Heart left ventricle (tissue), 16 donors: Measurements from ENCODE around the gene USP35. TPM values are rescaled to one million over a fixed set of nuclear protein-coding genes. Genes with fewer than 3 reads are reported as not detected.

Experiments used
- ATAC-seq, 4 donors: fragments of 200-7000 bp; cut with Tn5 transposase; one replicate each; pipeline ENCODE4 v1.9.1; 2020 to 2022; ENCODE audit warnings: moderate library complexity in 4 of 4, mild to moderate bottlenecking in 3 of 4, moderate number of reproducible peaks in 1 of 4
- DNase-seq, 5 donors: peaks; one replicate each; pipeline ENCODE4 v3.0.0-alpha.2; 2020
- H3K27ac ChIP-seq, 12 donors: fragments of 200-600 bp; sonication (generic) in 4 of 12; one replicate each; pipeline versions ENCODE4 v1.5.0 to v1.8.0; 2016 to 2022; ENCODE audit warnings: mild to moderate bottlenecking in 2 of 12
- H3K27me3 ChIP-seq, 9 donors: fragments of 200-600 bp; sonication (generic) in 2 of 9; one replicate each; pipeline versions ENCODE4 v1.5.1 to v1.8.0; 2016 to 2022; ENCODE audit warnings: mild to moderate bottlenecking in 3 of 9
- H3K36me3 ChIP-seq, 9 donors: fragments of 200-600 bp; sonication (generic) in 2 of 9; one replicate each; pipeline versions ENCODE4 v1.5.0 to v1.8.0; 2018 to 2022; ENCODE audit warnings: mild to moderate bottlenecking in 2 of 9
- H3K4me1 ChIP-seq, 12 donors: fragments of 200-600 bp; sonication (generic) in 4 of 12; one replicate each; pipeline versions ENCODE4 v1.5.0 to v1.8.0; 2016 to 2022; ENCODE audit warnings: mild to moderate bottlenecking in 3 of 12
- H3K4me3 ChIP-seq, 12 donors: fragments of 200-600 bp; sonication (generic) in 4 of 12; one replicate each; pipeline versions ENCODE4 v1.5.0 to v1.8.0; 2017 to 2022; ENCODE audit warnings: mild to moderate bottlenecking in 9 of 12, moderate library complexity in 4 of 12
- H3K9me3 ChIP-seq, 12 donors: fragments of 200-600 bp; sonication (generic) in 4 of 12; one replicate each; pipeline versions ENCODE4 v1.5.0 to v1.8.0; 2016 to 2022; ENCODE audit warnings: mild to moderate bottlenecking in 1 of 12
- CTCF ChIP-seq, 12 donors: fragments of 200-600 bp; sonication (generic) in 4 of 12; IDR thresholded peaks; one replicate each; pipeline versions ENCODE4 v1.5.0 to v1.8.0; 2018 to 2022; ENCODE audit warnings: antibody characterized with exemption in 12 of 12, mild to moderate bottlenecking in 5 of 12
- POLR2A ChIP-seq, 2 donors: fragments of 450-650 bp; IDR thresholded peaks; one replicate each; pipeline ENCODE4 v1.6.1; 2017; ENCODE audit warnings: antibody characterized with exemption in 2 of 2, mild to moderate bottlenecking in 2 of 2, moderate library complexity in 2 of 2
- WGBS, 4 donors: extraction: QIAGEN DNeasy Blood & Tissue Kit in 2 of 4; methylation state at CpG; one replicate each; pipeline versions ENCODE4 v1.1.5 to v1.1.7; 2013 to 2018; 5-methylcytosine and 5-hydroxymethylcytosine counted together
- intact Hi-C, 10 donors: fragments of 100-400 bp; cut with DNase I; formaldehyde crosslinking; loops; one replicate each; pipeline versions ENCODE4 v1.11.1 to v1.14.2; 2022
- polyA plus RNA-seq, 2 donors: library from polyadenylated mRNA; stranded (reverse); fragments of 200-250 nt; gene quantifications; one replicate each; pipeline ENCODE4 v1.2.3, GENCODE V29; 2013
- total RNA-seq, 9 donors: library from RNA; depleted of rRNA in 2 of 9; stranded (reverse); fragments of >200 nt in 2 of 9; fragmentation: NEBNext Ultra II Directional in 3 of 9; extraction: Animal tissue kit (Norgen Biotek cat#: 25700) in 3 of 9; gene quantifications; one replicate each; pipeline versions ENCODE4 v1.1.0 to v1.2.4, GENCODE V29; 2016 to 2023
- donor health status: ischemic (EF 13 %, LVEDD 7.1; RV severe dilation, severe dysfunction).
- donor health status: healthy with polysubstance abuse.
- donor health status: DM: no; HTN: yes; CAD: no.
- donor health status: DM: no; HTN: no; CAD: no.
- donor health status: ischemic (EF 25% LVEDD 6.9; RV normal size, moderate dysfunction).
- donor health status: ischemic (EF 25% LVEDD 5.7; RV mildly dilated, moderate dysfunction).
- donor health status: healthy.
- donor health status: DM: yes; HTN: yes; CAD: no.
- donor health status: ischemic (EF 35%, LVEDD 5.7; RV mildly dilated, moderate dysfunction).
- donor health status: nonischemic (EF 11% LVEDD 7.7; RV severe dilation, severe dysfunction).
- donor health status: DM: yes; HTN: yes; CAD: no.
- donor health status: PGD.
- donor health status: ischemic (EF 29% LVEDD 5.4; RV normal size, mild dysfunction).
- donor health status: nonischemic (EF 23%, LVEDD 6.1; RV moderate dilation, normal function).

Gene USP35
- total and polyA plus RNA-seq, 11 donors, result 4.5 to 8.1 (median 5.3) TPM

GRCh38 chr11:78244080-78244479, 55.4 kb downstream of the USP35 start:
- peaks cover 0 to 34% (median 15%) of the 10 kb centered on the region in 9 donors for H3K36me3 ChIP-seq
- H3K27ac ChIP-seq, result peak overlapping the region in 7 of 12 donors; percentile 3 to 59 (median 24)
- 33 to 50% (median 39%) methylated on average over 2 of the region's 2 CpGs for WGBS, 4 donors
- intact Hi-C loops, result loop anchor here in 1 of 10 donors (10.0 kb wide), 1 partner anchor 101 kb away; no protein-coding TSS in a partner anchor
- peak; percentile 44 to 72 (median 65) for ATAC-seq
- H3K9me3 ChIP-seq, result peaks cover 0 to 29% (median 7%) of the 10 kb centered on the region in 12 donors
- H3K27me3 ChIP-seq, result no peaks in the 10 kb centered on the region
- H3K4me3 ChIP-seq, result no peak overlapping the region
- DNase-seq, result no peak
- TF ChIP-seq POLR2A (IDR thresholded peaks at IDR 0.05) (no peak), CTCF (IDR thresholded peaks at IDR 0.05) (no peak)
- peaks cover 0 to 19% (median 6%) of the 10 kb centered on the region in 12 donors for H3K4me1 ChIP-seq

- peak in 2 of 4 donors; percentile 22 to 35 for ATAC-seq
- no peak for DNase-seq
- H3K36me3 ChIP-seq, result peaks cover 0 to 40% (median 21%) of the 10 kb centered on the region in 9 donors
- intact Hi-C loops, result loop anchor here in 1 of 10 donors (10.0 kb wide), 1 partner anchor 100 kb away; no protein-coding TSS in a partner anchor
- no peak overlapping the region for H3K4me3 ChIP-seq
- H3K27me3 ChIP-seq, result no peaks in the 10 kb centered on the region
- peaks cover 0 to 29% (median 7%) of the 10 kb centered on the region in 12 donors for H3K9me3 ChIP-seq
- H3K27ac ChIP-seq, result peak overlapping the region in 8 of 12 donors; percentile 3 to 66 (median 28)
- WGBS, 4 donors, result 36 to 48% (median 37%) methylated on average over 4 of the region's 4 CpGs
- TF ChIP-seq CTCF (IDR thresholded peaks at IDR 0.05) (no peak), POLR2A (IDR thresholded peaks at IDR 0.05) (no peak)
- H3K4me1 ChIP-seq, result peaks cover 0 to 19% (median 6%) of the 10 kb centered on the region in 12 donors
These were observed 56.0 kb downstream of the USP35 start for GRCh38 chr11:78244546-78245255.

- H3K36me3 ChIP-seq, result peaks cover 0 to 45% (median 25%) of the 10 kb centered on the region in 9 donors
- 94 to 97% (median 97%) methylated on average over 3 of the region's 3 CpGs for WGBS, 4 donors
- no peak overlapping the region for H3K4me3 ChIP-seq
- H3K9me3 ChIP-seq, result peaks cover 0 to 14% (median 0%) of the 10 kb centered on the region in 12 donors
- H3K27me3 ChIP-seq, result no peaks in the 10 kb centered on the region
- H3K27ac ChIP-seq, result no peak overlapping the region
- DNase-seq (no peak), ATAC-seq (no peak)
- no peak for TF ChIP-seq POLR2A (IDR thresholded peaks at IDR 0.05)
- no peak for TF ChIP-seq CTCF (IDR thresholded peaks at IDR 0.05)
- H3K4me1 ChIP-seq, result peaks cover 0 to 46% (median 29%) of the 10 kb centered on the region in 12 donors
- intact Hi-C loops, result loop anchor here in 1 of 10 donors (10.0 kb wide), 1 partner anchor 97 kb away; no protein-coding TSS in a partner anchor
These were observed 59.5 kb downstream of the USP35 start for GRCh38 chr11:78248191-78248590.

- ATAC-seq (no peak), DNase-seq (no peak)
- Histone ChIP-seq H3K4me3 (no peak overlapping the region), H3K36me3 (peaks cover 0 to 45% (median 25%) of the 10 kb centered on the region in 9 donors), H3K27ac (no peak overlapping the region), H3K4me1 (peaks cover 0 to 43% (median 28%) of the 10 kb centered on the region in 12 donors), H3K9me3 (peaks cover 0 to 11% (median 0%) of the 10 kb centered on the region in 12 donors), H3K27me3 (no peaks in the 10 kb centered on the region)
- TF ChIP-seq CTCF (IDR thresholded peaks at IDR 0.05) (no peak), POLR2A (IDR thresholded peaks at IDR 0.05) (no peak)
- intact Hi-C loops, result loop anchor here in 1 of 10 donors (10.0 kb wide), 1 partner anchor 96 kb away; no protein-coding TSS in a partner anchor
These were observed 60.2 kb downstream of the USP35 start for GRCh38 chr11:78248903-78249302.
